HG03159 (cell line): ENCODE results near the gene ADPRS.
A peak's percentile ranks its signal among the peaks of the same experiment; 100 is the strongest.

Experiments
- ATAC-seq: cut with Tn5 transposase; IDR thresholded peaks from one replicate; pipeline ENCODE4 v1.9.1; 2021; ENCODE audit warnings: mild to moderate bottlenecking, moderate library complexity; ENCODE audit not compliant: unreplicated experiment

The ADPRS gene

GRCh38 chr1:36088577-36089392, at the start of gene ADPRS:
ADPRS (plus strand) TSS chr1:36088892; CDS start chr1:36088905, 13 bp downstream.
- ATAC-seq, result peak; percentile 66

GRCh38 chr1:36040238-36040637, 48.5 kb upstream of the ADPRS start:
- no peak for ATAC-seq

- ATAC-seq, result no peak
Observed at GRCh38 chr1:36051821-36052220, 36.9 kb upstream of the ADPRS start.

- no peak for ATAC-seq
Observed at GRCh38 chr1:36053978-36054377, 34.7 kb upstream of the ADPRS start.

- ATAC-seq, result no peak
Observed at GRCh38 chr1:36055706-36056105, 33.0 kb upstream of the ADPRS start.

GRCh38 chr1:36062315-36062714, 26.4 kb upstream of the ADPRS start:
- ATAC-seq, result no peak

GRCh38 chr1:36067871-36068270, 20.8 kb upstream of the ADPRS start:
- ATAC-seq, result no peak

GRCh38 chr1:36068866-36069265, 19.8 kb upstream of the ADPRS start:
- ATAC-seq, result no peak

GRCh38 chr1:36070349-36070748, 18.3 kb upstream of the ADPRS start:
- no peak for ATAC-seq

- no peak for ATAC-seq
Observed at GRCh38 chr1:36076979-36077573, 11.6 kb upstream of the ADPRS start.

- no peak for ATAC-seq
Observed at GRCh38 chr1:36080236-36080635, 8.5 kb upstream of the ADPRS start.

- ATAC-seq, result no peak
Observed at GRCh38 chr1:36080801-36081200, 7.9 kb upstream of the ADPRS start.

GRCh38 chr1:36081926-36082485, 6.7 kb upstream of the ADPRS start:
- ATAC-seq, result no peak

- no peak for ATAC-seq
Observed at GRCh38 chr1:36083219-36083618, 5.5 kb upstream of the ADPRS start.

- ATAC-seq, result no peak
Observed at GRCh38 chr1:36083635-36084496, 4.8 kb upstream of the ADPRS start, which contains the start of gene TEKT2. TEKT2 (plus strand) TSS chr1:36084094; CDS start chr1:36084922, 828 bp downstream.

- no peak for ATAC-seq
Observed at GRCh38 chr1:36084497-36085115, 4.1 kb upstream of the ADPRS start.

- no peak for ATAC-seq
Observed at GRCh38 chr1:36085126-36085525, 3.6 kb upstream of the ADPRS start.

GRCh38 chr1:36085686-36086526, 2.8 kb upstream of the ADPRS start:
- ATAC-seq, result no peak

- no peak for ATAC-seq
Observed at GRCh38 chr1:36086529-36087232, 2.0 kb upstream of the ADPRS start.
